Liver (tissue), 3 donors: ENCODE data around the gene CA9.

Source experiments
- SP1 ChIP-seq: IDR thresholded peaks from 2 replicates; pipeline ENCODE4 v1.6.1; 2018; ENCODE audit warnings: antibody characterized with exemption, mild to moderate bottlenecking
- TAF1 ChIP-seq: conservative IDR thresholded peaks from 2 replicates; pipeline ENCODE4 v1.6.1; 2016; ENCODE audit warnings: antibody characterized with exemption, mild to moderate bottlenecking
- YY1 ChIP-seq: IDR thresholded peaks from 2 replicates; pipeline ENCODE4 v1.6.1; 2016; ENCODE audit warnings: antibody characterized with exemption, mild to moderate bottlenecking
- TF ChIP-seq, protein P1 (sequence below): fragments of 150-350 bp; IDR thresholded peaks from 2 replicates; pipeline ENCODE4 v1.5.1; 2017; ENCODE audit warnings: improper control_type of control experiment, low read depth, low read length; ENCODE audit not compliant: missing input control
- TF ChIP-seq, protein P2 (sequence below): IDR thresholded peaks from 2 replicates; pipeline ENCODE4 v1.6.1; 2016; ENCODE audit warnings: antibody characterized with exemption
- TF ChIP-seq, protein P3 (sequence below): IDR thresholded peaks from 2 replicates; pipeline ENCODE4 v1.6.1; 2016; ENCODE audit warnings: antibody characterized with exemption, mild to moderate bottlenecking
- donor health status: healthy.
- donor health status: healthy.

DNA sequence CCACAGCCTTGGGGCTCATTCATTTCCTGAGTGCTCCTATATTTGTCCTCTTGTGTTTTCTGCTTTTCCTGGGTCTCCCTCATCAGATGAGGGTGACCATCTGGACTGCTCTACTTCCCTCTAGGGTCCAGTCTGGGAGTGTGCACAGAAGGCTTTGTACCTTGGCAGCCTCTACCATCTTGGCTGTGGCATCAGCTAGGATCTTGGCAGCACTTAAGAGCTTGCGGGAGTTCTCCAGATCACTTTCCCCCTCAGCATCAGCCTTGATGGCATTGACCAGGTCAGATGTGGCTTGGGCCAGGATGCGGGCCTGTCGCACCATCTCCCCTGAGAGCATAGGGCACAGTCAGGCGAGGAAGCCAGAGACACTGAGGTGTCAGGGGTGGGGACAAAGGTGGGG is 42.5 kb downstream of the CA9 start:
- TF ChIP-seq, protein P1, sequence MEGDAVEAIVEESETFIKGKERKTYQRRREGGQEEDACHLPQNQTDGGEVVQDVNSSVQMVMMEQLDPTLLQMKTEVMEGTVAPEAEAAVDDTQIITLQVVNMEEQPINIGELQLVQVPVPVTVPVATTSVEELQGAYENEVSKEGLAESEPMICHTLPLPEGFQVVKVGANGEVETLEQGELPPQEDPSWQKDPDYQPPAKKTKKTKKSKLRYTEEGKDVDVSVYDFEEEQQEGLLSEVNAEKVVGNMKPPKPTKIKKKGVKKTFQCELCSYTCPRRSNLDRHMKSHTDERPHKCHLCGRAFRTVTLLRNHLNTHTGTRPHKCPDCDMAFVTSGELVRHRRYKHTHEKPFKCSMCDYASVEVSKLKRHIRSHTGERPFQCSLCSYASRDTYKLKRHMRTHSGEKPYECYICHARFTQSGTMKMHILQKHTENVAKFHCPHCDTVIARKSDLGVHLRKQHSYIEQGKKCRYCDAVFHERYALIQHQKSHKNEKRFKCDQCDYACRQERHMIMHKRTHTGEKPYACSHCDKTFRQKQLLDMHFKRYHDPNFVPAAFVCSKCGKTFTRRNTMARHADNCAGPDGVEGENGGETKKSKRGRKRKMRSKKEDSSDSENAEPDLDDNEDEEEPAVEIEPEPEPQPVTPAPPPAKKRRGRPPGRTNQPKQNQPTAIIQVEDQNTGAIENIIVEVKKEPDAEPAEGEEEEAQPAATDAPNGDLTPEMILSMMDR = no peak
- TF ChIP-seq TAF1 = no peak
- TF ChIP-seq, protein P2, sequence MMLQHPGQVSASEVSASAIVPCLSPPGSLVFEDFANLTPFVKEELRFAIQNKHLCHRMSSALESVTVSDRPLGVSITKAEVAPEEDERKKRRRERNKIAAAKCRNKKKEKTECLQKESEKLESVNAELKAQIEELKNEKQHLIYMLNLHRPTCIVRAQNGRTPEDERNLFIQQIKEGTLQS = no peak
- TF ChIP-seq, protein P3, sequence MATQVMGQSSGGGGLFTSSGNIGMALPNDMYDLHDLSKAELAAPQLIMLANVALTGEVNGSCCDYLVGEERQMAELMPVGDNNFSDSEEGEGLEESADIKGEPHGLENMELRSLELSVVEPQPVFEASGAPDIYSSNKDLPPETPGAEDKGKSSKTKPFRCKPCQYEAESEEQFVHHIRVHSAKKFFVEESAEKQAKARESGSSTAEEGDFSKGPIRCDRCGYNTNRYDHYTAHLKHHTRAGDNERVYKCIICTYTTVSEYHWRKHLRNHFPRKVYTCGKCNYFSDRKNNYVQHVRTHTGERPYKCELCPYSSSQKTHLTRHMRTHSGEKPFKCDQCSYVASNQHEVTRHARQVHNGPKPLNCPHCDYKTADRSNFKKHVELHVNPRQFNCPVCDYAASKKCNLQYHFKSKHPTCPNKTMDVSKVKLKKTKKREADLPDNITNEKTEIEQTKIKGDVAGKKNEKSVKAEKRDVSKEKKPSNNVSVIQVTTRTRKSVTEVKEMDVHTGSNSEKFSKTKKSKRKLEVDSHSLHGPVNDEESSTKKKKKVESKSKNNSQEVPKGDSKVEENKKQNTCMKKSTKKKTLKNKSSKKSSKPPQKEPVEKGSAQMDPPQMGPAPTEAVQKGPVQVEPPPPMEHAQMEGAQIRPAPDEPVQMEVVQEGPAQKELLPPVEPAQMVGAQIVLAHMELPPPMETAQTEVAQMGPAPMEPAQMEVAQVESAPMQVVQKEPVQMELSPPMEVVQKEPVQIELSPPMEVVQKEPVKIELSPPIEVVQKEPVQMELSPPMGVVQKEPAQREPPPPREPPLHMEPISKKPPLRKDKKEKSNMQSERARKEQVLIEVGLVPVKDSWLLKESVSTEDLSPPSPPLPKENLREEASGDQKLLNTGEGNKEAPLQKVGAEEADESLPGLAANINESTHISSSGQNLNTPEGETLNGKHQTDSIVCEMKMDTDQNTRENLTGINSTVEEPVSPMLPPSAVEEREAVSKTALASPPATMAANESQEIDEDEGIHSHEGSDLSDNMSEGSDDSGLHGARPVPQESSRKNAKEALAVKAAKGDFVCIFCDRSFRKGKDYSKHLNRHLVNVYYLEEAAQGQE = no peak
- no peak for TF ChIP-seq YY1
- no peak for TF ChIP-seq SP1
